ENCODE data around the gene ZNF202.

ZNF202 gene

GRCh38 chr11:123773026-123773425, 31.6 kb upstream of the ZNF202 start:
- no peak for DNase-seq (ENCODE audit: low read depth)
- no peak for TF ChIP-seq CTCF (conservative IDR thresholded peaks at IDR 0.05; ENCODE audit: low read depth, low read length)
- no peak overlapping the region for H3K4me3 ChIP-seq (ENCODE audit: low read length)

DNA sequence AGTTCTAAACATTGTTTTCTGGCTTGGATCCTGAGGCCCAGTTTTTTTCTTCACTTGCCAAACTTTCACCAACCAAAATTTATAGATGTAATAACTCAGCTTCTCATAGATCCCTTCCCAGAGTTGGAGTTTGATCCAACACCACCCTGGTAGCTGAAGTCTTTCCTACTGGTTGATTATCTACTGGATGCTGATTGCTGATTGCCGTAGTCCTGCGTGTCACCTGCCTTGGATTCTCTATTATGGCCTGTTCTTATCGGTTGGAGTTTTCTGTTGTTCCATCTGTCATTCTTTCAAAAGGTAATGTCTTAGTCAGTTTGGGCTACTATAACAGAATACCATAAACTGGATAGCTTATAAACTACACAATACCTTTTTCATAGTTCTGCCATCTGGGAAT, 30.2 kb upstream of the ZNF202 start:
- H3K4me3 ChIP-seq (ENCODE audit: low read length): no peak overlapping the region
- no peak for DNase-seq (ENCODE audit: low read depth)
- TF ChIP-seq CTCF (conservative IDR thresholded peaks at IDR 0.05; ENCODE audit: low read depth, low read length): no peak

DNA sequence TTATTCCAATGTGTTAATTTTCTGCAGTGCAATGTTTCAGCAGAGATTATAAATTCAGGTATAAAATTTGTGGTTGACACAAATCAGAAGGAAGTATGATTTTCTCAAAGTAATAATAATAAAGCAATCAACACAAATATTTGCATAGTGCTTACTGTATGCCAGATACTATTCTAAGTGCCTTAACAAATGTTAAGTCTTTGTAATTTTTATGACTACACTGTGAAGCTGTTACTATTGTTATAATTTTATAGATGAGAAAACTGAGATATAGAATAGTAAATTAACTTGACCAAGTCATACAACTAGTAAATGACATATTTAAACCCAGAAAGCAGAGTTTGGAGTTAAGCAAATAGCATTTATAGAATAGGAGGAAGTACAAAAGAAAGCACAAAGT, 29.3 kb upstream of the ZNF202 start:
- DNase-seq (ENCODE audit: low read depth): no peak
- TF ChIP-seq CTCF (conservative IDR thresholded peaks at IDR 0.05; ENCODE audit: low read depth, low read length): no peak
- no peak overlapping the region for H3K4me3 ChIP-seq (ENCODE audit: low read length)

GRCh38 chr11:123765601-123766000, 24.1 kb upstream of the ZNF202 start:
- no peak for DNase-seq (ENCODE audit: low read depth)
- no peak overlapping the region for H3K4me3 ChIP-seq (ENCODE audit: low read length)
- TF ChIP-seq CTCF (conservative IDR thresholded peaks at IDR 0.05; ENCODE audit: low read depth, low read length): no peak

- no peak for TF ChIP-seq CTCF (conservative IDR thresholded peaks at IDR 0.05; ENCODE audit: low read depth, low read length)
- no peak for DNase-seq (ENCODE audit: low read depth)
- H3K4me3 ChIP-seq (ENCODE audit: low read length): no peak overlapping the region
Measured at GRCh38 chr11:123762422-123762821, 21.0 kb upstream of the ZNF202 start.

GRCh38 chr11:123760894-123761293, 19.4 kb upstream of the ZNF202 start:
- no peak for DNase-seq (ENCODE audit: low read depth)
- no peak overlapping the region for H3K4me3 ChIP-seq (ENCODE audit: low read length)
- no peak for TF ChIP-seq CTCF (conservative IDR thresholded peaks at IDR 0.05; ENCODE audit: low read depth, low read length)

- no peak for TF ChIP-seq CTCF (conservative IDR thresholded peaks at IDR 0.05; ENCODE audit: low read depth, low read length)
- H3K4me3 ChIP-seq (ENCODE audit: low read length): no peak overlapping the region
- no peak for DNase-seq (ENCODE audit: low read depth)
Measured at GRCh38 chr11:123757976-123758375, 16.5 kb upstream of the ZNF202 start.
